HG02870 (cell line): Measurements from ENCODE around the gene EPHA8.

Experiments used
- ATAC-seq: cut with Tn5 transposase; IDR thresholded peaks from one replicate; pipeline ENCODE4 v1.9.1; 2021; ENCODE audit warnings: mild to moderate bottlenecking, moderate library complexity; ENCODE audit not compliant: unreplicated experiment

Gene EPHA8

DNA sequence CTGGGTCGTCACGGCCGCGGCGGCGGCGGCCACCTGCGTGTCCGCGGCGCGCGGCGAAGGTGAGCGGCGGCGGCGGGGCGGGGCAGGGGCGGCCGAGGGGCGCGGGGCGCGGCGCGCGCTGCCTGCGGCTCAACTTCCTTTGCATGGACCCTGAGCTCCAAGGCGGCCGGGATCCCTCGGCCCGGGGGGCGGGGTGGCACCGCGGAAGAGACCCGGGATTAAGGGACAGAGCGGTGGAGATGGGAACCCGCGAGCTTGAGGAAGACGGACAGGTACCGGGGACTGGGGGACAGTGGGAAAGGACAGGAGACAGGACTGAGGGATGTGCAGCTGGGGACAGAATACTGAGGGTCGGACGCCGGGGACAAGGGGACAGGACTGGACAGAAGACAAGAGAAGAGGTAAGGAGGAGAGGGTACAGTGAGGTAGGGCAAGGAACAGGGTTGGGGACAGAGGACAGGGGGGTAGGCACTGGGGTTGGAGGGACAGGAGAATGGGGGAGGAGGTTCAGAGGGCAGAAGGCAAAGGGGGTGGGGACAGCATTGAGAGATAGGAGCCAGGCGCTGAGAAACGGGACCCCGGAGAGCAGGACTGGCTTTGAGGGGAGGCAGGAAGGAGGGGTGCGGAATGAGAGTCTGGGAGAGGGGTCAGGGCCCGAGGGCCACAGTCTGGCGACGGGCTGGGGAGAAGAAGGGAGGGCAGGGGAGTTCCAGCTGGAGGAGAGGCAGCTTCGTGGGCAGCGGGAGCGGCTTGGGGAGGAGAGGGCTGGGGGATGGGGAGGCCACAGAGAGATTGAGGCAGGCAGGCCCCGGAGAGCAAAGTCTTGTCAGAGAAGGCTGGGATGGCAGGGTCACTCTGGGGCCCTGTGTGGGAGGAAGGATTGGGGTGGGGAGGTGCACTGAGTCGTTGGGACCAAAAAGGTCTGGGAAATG is 648 bp downstream of the EPHA8 start:
- no peak for ATAC-seq

GRCh38 chr1:22566161-22566560 is 2.9 kb downstream of the EPHA8 start:
- ATAC-seq, result no peak

GRCh38 chr1:22567197-22567596 is 3.9 kb downstream of the EPHA8 start:
- ATAC-seq, result no peak

DNA sequence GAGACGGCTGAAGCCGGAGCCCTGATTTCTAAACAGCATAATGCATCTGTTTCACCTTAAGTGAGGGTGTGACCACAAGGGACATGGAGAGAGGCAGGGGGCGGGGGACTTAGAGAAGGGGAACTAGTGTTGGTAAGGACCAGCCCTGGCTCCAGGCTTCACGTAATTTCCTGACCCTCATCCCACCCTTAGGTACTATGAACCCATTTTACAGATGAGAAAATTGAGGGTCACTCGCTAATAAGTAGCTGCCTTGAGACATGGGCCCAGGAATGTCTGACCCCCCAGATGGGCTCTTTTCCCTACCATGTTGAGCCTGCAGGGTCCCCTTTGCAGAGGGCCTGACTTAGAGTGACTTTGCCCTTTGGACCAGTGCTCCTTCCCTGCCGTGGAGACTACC is 4.7 kb downstream of the EPHA8 start:
- ATAC-seq, result no peak

DNA sequence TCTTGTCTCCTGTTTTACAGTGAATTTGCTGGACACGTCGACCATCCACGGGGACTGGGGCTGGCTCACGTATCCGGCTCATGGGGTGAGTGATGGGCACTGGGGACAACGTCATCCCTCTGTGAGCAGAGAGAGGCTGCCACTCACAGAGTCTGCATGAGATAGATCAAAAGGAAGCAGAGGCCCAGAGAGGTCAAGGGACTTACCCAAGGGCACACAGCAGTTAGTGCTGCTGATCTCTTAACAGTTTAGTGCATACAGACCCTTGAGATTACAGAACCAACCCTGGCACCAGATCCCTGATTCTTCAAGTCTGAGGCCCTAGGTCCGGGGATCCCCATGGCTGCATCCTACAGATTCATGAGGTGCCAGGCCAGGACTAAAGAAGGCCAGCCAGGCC is 6.0 kb downstream of the EPHA8 start:
- ATAC-seq, result no peak

DNA sequence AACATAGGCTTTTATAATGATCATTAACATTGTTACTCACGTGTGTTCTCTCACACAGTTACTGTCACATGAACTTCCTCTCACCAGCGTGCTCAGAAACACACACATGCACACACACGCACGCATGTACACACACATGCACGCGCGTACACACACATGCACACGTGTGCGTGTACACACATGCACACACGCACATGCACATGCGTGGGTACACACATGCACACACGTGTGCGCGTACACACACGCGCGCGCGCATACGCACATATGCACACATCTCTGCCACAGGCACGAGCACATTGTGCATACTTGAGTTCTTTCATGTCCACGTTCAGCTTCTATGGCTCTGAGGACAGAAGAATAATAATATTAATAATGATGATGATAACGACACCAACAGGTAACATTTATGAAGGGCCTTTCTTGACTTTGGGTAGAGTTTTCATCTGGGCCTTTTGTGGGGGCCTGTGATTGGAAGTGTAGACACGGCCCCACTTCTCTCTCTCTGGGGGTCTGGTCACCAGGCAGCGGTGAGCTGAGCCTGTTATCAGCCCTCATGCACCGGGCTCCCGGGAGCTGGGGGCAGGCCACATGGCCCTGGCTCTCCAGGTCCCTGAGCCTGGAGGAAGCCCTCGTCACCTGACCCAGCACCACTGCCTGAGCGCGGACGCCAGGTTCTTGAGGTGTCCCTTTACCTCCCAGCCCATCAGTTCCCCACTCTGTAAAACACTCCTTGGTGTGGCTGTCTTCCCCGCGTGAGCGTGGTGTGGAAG is 7.0 kb downstream of the EPHA8 start:
- no peak for ATAC-seq

- ATAC-seq, result no peak
These were observed 9.5 kb downstream of the EPHA8 start for GRCh38 chr1:22572818-22573217.

DNA sequence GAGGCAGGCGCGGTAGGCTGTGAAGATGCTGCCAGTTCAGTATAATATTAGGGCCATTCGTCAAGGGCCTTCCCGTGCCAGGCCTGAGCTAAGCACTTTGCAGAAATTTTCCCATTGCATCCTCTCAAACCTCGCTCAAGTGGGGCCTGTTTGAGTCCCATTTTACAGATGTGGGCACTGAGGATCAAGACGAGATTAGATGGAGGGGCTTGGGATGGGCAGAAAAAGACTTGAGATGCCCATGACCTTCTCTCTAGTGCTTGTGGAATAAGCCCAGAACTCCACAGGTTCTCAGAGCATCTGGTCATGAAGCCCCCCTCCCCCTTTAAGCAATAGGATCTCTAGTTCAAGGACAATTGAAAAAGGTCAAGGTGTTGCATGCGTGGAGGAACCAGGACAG is 9.9 kb downstream of the EPHA8 start:
- ATAC-seq, result no peak

DNA sequence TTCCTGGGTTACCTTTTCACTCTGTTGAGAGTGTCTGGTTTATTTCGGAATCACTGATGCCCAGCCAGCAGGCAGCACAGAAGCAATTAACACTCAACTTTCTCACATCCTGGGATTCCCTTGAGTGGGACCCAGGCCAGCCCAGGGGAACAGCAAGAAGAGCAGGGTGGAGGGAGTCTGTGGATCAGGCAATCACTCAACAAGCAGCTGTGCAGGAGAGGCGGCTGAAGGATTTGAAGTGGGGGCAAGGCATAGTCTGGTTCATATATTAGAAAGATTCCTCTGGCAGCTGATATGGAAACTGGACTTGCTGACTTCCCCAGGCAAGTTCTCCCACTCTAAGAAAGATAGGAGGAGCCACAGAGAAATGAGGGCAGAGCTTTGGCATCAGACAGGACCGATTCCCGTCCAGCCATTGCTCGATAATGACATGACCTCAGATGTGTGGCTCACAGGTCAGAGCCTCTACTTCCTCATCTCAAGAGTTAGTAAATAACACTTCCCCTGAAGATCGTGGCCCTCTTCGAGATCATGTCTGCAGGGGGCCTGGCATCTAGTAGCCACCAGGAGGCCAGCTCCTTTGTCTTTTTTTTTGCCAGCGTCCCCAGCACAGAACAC is 12.4 kb downstream of the EPHA8 start:
- no peak for ATAC-seq

- ATAC-seq, result no peak
These were observed 12.9 kb downstream of the EPHA8 start for GRCh38 chr1:22576150-22576544.

- ATAC-seq, result no peak
These were observed 13.3 kb downstream of the EPHA8 start for GRCh38 chr1:22576617-22577016.

- no peak for ATAC-seq
These were observed 15.6 kb downstream of the EPHA8 start for GRCh38 chr1:22578732-22579361.

DNA sequence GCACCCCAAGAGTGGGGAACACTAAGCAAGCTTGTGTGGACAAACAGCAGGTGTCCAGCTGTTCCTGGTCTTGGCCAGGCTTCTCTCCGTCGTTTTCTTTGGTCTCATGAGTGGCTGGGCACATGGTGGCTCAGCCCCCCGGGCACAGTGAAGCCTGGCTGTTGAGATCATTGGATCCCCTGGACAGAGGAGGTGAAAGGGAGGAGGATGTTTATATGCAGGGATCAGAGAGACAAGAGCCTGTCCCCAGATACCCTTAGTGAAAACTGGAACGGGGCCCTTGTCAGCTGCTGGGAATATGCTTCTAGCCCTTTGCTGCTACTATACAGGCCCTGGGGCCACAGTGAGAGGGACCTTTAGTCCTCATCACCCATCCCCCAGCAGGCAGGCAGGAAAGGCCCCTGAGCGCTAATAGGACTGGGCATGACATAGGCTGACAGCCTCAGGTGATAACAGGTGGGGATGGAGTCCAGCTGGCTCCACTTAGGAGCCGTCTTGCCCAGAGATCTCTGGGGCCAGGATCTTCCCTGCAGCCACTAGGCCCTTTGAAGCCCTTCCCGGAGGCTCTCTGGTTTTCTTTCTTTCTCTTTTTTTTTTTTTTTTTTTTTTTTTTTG is 16.4 kb downstream of the EPHA8 start:
- ATAC-seq, result no peak

GRCh38 chr1:22582661-22583635 is 19.7 kb downstream of the EPHA8 start:
- no peak for ATAC-seq

DNA sequence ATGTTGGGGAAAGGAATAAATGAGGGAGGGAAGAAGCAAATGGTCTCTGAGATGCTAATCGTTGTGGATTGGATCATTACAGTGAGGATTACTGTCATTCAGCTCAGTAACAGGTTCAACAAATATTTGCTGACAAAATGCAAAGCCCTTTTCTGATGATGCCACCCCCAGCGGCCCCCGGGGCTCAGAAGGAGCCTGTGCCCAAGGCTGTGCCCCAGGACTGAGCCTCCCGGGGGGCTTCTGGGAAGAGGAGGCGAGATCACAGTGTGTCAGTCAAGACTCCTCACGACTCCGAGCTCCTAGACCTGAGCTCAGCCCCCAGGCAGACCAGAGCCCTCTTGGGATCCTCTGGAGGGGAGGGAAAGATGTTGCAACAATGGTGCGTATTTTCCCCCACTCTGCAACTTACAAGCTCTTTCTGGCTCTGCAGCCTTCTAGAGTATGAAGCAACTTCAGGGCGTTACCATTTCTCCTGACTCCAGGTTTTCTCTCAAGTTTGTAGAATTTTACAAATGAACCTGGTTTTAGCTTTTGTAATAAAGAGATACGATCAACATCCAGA is 20.8 kb downstream of the EPHA8 start:
- no peak for ATAC-seq

DNA sequence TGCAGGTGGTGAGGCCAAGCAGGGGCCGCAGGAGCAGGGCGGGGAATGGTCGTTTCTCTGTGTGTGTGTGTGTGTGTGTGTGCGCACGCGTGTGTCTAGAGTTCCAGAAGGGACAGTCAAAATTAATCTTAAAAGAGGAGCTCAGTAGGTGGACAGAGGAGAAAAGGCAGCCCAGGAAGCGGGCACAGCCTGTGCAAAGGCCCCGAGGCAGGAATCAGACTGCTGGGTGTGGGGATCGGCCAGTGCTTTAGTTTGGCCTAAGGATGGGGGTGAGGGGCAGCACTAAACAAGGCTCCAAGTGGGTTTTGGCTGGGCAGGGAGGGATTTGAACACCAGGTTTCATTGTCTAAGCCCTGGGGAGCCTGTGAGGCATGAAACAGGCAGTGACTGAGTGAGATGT is 21.7 kb downstream of the EPHA8 start:
- ATAC-seq, result no peak

DNA sequence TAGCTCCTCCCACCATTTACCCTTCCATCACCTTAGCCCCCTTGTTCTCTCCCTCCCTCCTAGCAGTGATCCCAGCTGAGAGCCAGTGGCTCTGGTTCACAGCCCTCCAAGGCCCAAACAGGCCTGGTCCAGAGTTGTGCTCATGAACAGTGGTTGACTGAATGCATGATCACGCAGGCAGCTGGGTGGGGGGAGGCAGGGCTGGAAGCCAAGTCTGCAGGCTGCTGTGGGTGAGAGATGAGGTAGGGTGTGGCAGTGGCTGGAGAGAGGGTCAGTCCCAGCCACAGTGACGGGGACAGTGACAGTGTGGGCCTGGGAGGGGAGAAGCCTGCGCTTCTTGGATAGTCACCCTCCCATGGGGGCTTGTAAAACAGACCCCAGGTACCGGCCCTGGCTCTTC is 22.2 kb downstream of the EPHA8 start:
- no peak for ATAC-seq

DNA sequence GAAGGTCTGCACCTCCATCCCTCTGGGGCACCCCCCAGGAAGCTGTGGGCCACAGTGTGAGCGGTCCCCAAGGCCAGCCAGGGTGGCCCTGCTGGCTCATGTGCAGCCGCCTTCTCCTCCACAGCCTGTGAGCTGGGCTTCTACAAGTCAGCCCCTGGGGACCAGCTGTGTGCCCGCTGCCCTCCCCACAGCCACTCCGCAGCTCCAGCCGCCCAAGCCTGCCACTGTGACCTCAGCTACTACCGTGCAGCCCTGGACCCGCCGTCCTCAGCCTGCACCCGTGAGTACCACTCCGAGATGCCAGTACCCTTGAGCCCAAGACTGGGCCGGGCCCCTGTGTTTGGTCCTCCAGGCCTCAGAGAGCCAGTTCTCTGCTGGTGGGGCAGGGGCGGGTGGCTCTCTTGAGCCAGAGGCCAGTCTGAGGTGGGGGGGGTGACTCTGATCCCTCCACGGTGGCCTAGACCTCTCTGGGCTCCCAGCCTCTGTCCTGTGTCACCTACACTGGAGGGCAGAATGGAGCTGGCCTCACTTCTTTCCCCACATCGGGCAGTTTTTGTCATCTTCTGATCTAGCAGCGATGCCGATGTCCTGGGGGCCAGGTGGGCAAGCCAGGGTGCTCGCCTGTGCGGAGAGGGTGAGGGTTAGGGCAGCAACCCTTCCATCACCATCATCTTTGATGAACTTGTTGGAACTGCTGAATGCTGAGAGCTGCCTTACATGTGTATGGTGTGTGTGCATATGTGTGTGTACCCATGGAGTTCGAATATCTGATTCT is 23.3 kb downstream of the EPHA8 start:
- ATAC-seq, result no peak

GRCh38 chr1:22587247-22587646 is 24.0 kb downstream of the EPHA8 start:
- ATAC-seq, result no peak
